H1 (cell line): Measurements from ENCODE around the gene TMED4. TPM values are rescaled to one million over a fixed set of nuclear protein-coding genes. Genes with fewer than 3 reads are reported as not detected.

Experiments
- CTCF ChIA-PET: fragments of 300-600 bp; sonication (Branson Sonifier 250); formaldehyde crosslinking; loops from one replicate; lab custom pipeline; 2021; ENCODE audit not compliant: partially characterized antibody; lab: Charles Lee
- POLR2A ChIA-PET: fragments of 300-600 bp; sonication (Branson Sonifier 250); formaldehyde crosslinking; loops from one replicate; lab custom pipeline; 2021; ENCODE audit warnings: inconsistent platforms; ENCODE audit not compliant: partially characterized antibody; lab: Charles Lee
- DNase-seq, 2 experiments: peaks; one replicate each; pipeline versions ENCODE4 v3.0.0 to v3.0.0-alpha.2; 2010 to 2022; ENCODE audit warnings: low spot score in 2 of 2, low read depth in 1 of 2, mixed read lengths in 1 of 2
- FAIRE-seq: peaks from 2 replicates; lab custom pipeline; 2011; peaks lifted over from hg19 to GRCh38; lab: Jason Lieb, UNC
- H2AFZ ChIP-seq: 2 replicates; pipeline ENCODE4 v1.8.1; 2012; ENCODE audit warnings: low read length, inconsistent platforms
- H2AK5ac ChIP-seq: 2 replicates; pipeline ENCODE4 v1.6.1; 2013; ENCODE audit warnings: low read depth, low read length
- H2BK120ac ChIP-seq: replicated peaks from 2 replicates; pipeline ENCODE3; 2013; ENCODE audit warnings: low read depth, low read length, inconsistent platforms
- H2BK12ac ChIP-seq: 2 replicates; pipeline ENCODE4 v1.6.1; 2013; ENCODE audit warnings: low read depth, low read length
- H2BK15ac ChIP-seq: 2 replicates; pipeline ENCODE4 v1.6.1; 2013; ENCODE audit warnings: low read length
- H2BK20ac ChIP-seq: 2 replicates; pipeline ENCODE4 v1.6.1; 2013; ENCODE audit warnings: low read length
- H2BK5ac ChIP-seq: 2 replicates; pipeline ENCODE4 v1.6.1; 2013; ENCODE audit warnings: low read depth, low read length
- H3K14ac ChIP-seq: 2 replicates; pipeline ENCODE4 v1.6.1; 2013; ENCODE audit warnings: inconsistent platforms; ENCODE audit not compliant: insufficient read length
- H3K18ac ChIP-seq: 2 replicates; pipeline ENCODE4 v1.6.1; 2013; ENCODE audit warnings: low read length; ENCODE audit errors: extremely low read depth
- H3K23ac ChIP-seq: 2 replicates; pipeline ENCODE4 v1.6.1; 2013; ENCODE audit warnings: inconsistent platforms; ENCODE audit not compliant: insufficient read length
- H3K23me2 ChIP-seq: 2 replicates; pipeline ENCODE4 v1.6.1; 2013; ENCODE audit warnings: low read depth, low read length
- H3K27ac ChIP-seq: 2 replicates; pipeline ENCODE4 v1.6.1; 2011; ENCODE audit warnings: low read depth, low read length, inconsistent platforms
- H3K27me3 ChIP-seq, 4 experiments: replicated peaks in 1 of 4; 1 replicate in 1 of 4; 2 replicates in 3 of 4; pipeline versions ENCODE4 v1.6.1 to v1.8.1; 2011 to 2013; ENCODE audit warnings: low read length in 3 of 4, mild to moderate bottlenecking in 3 of 4, inconsistent platforms in 2 of 4, mixed read lengths in 2 of 4, moderate library complexity in 1 of 4; ENCODE audit not compliant: control insufficient read depth in 3 of 4, insufficient read depth in 3 of 4; ENCODE audit errors: extremely low read depth in 1 of 4
- H3K36me3 ChIP-seq, 4 experiments: 2 replicates each; pipeline versions ENCODE4 v1.6.1 to v1.8.1; 2011 to 2013; ENCODE audit warnings: mild to moderate bottlenecking in 4 of 4, low read length in 3 of 4, moderate library complexity in 2 of 4, control low read depth in 1 of 4, inconsistent platforms in 1 of 4; ENCODE audit not compliant: insufficient read depth in 4 of 4, control insufficient read depth in 2 of 4
- H3K4ac ChIP-seq: replicated peaks from 2 replicates; pipeline ENCODE3; 2013; ENCODE audit warnings: low read length, low read depth, mixed read lengths, inconsistent platforms; ENCODE audit not compliant: insufficient read length
- H3K4me1 ChIP-seq, 4 experiments: replicated peaks in 1 of 4; 1 replicate in 1 of 4; 2 replicates in 3 of 4; pipeline versions ENCODE4 v1.6.1 to v1.8.1; 2011 to 2013; ENCODE audit warnings: low read length in 3 of 4, inconsistent platforms in 2 of 4, mixed read lengths in 1 of 4; ENCODE audit not compliant: insufficient read depth in 4 of 4, control insufficient read depth in 3 of 4
- H3K4me2 ChIP-seq, 2 experiments: 2 replicates each; pipeline versions ENCODE4 v1.6.1 to v1.8.1; 2011 to 2013; ENCODE audit warnings: low read depth in 2 of 2, low read length in 2 of 2, control low read depth in 1 of 2, inconsistent platforms in 1 of 2, mild to moderate bottlenecking in 1 of 2; ENCODE audit not compliant: insufficient read depth in 1 of 2
- H3K4me3 ChIP-seq, 4 experiments: fragments of 200-600, 300-600 bp in 1 of 4; sonication (generic), shearing (Covaris generic), sonication (Bioruptor Twin) in 1 of 4; 2 replicates each; pipeline versions ENCODE4 v1.5.1 to v1.8.1; 2011 to 2016; ENCODE audit warnings: low read length in 4 of 4, low read depth in 3 of 4, control low read depth in 2 of 4, inconsistent platforms in 2 of 4, mild to moderate bottlenecking in 2 of 4, mixed read lengths in 1 of 4, moderate library complexity in 1 of 4; ENCODE audit not compliant: insufficient read depth in 2 of 4; ENCODE audit errors: extremely low read depth in 1 of 4
- H3K56ac ChIP-seq: replicated peaks from 2 replicates; pipeline ENCODE3; 2013; ENCODE audit warnings: low read depth, mild to moderate bottlenecking, mixed read lengths, low read length, inconsistent platforms; ENCODE audit not compliant: insufficient read length
- H3K79me1 ChIP-seq: 2 replicates; pipeline ENCODE4 v1.6.1; 2013; ENCODE audit warnings: low read depth, low read length, control low read depth
- H3K79me2 ChIP-seq, 2 experiments: 2 replicates each; pipeline versions ENCODE4 v1.6.1 to v1.8.1; 2012 to 2013; ENCODE audit warnings: low read length in 2 of 2, mild to moderate bottlenecking in 2 of 2, inconsistent platforms in 1 of 2; ENCODE audit not compliant: insufficient read depth in 2 of 2, control insufficient read depth in 1 of 2
- H3K9ac ChIP-seq, 4 experiments: replicated peaks in 1 of 4; 1 replicate in 1 of 4; 2 replicates in 3 of 4; pipeline versions ENCODE4 v1.6.1 to v1.8.1; 2011 to 2013; ENCODE audit warnings: low read depth in 3 of 4, low read length in 3 of 4, control low read depth in 2 of 4, mild to moderate bottlenecking in 2 of 4, moderate library complexity in 2 of 4, inconsistent platforms in 1 of 4; ENCODE audit errors: extremely low read depth in 1 of 4
- H3K9me3 ChIP-seq, 2 experiments: 2 replicates each; pipeline versions ENCODE4 v1.6.1 to v1.8.1; 2012 to 2013; ENCODE audit warnings: mild to moderate bottlenecking in 2 of 2, moderate library complexity in 2 of 2, control low read depth in 1 of 2, inconsistent platforms in 1 of 2, low read depth in 1 of 2, low read length in 1 of 2, mixed read lengths in 1 of 2; ENCODE audit not compliant: insufficient read depth in 2 of 2
- H4K20me1 ChIP-seq, 2 experiments: replicated peaks in 1 of 2; 2 replicates each; pipeline versions ENCODE3 to v1.8.1; 2011 to 2013; ENCODE audit warnings: inconsistent platforms in 2 of 2, low read length in 2 of 2, mild to moderate bottlenecking in 1 of 2; ENCODE audit not compliant: insufficient read depth in 2 of 2, control insufficient read depth in 1 of 2
- H4K5ac ChIP-seq: 2 replicates; pipeline ENCODE4 v1.6.1; 2013; ENCODE audit warnings: low read length, low read depth, mixed read lengths, inconsistent platforms; ENCODE audit not compliant: insufficient read length
- H4K8ac ChIP-seq: 2 replicates; pipeline ENCODE4 v1.8.0; 2013; ENCODE audit warnings: mild to moderate bottlenecking, moderate library complexity, low read length, inconsistent platforms; ENCODE audit not compliant: insufficient read depth; ENCODE audit errors: extremely low read depth
- H4K91ac ChIP-seq: replicated peaks from 2 replicates; pipeline ENCODE3; 2013; ENCODE audit warnings: low read length, mixed read lengths, inconsistent platforms; ENCODE audit not compliant: insufficient read length
- CTCF ChIP-seq, 3 experiments: IDR thresholded peaks; 1 replicate in 2 of 3; 2 replicates in 1 of 3; pipeline versions ENCODE4 v1.5.1 to v1.6.1; 2011; ENCODE audit warnings: low read length in 3 of 3, mild to moderate bottlenecking in 3 of 3, inconsistent platforms in 2 of 3, low read depth in 1 of 3, moderate library complexity in 1 of 3; ENCODE audit not compliant: insufficient read depth in 1 of 3; ENCODE audit errors: control extremely low read depth in 1 of 3
- RBBP5 ChIP-seq: IDR thresholded peaks from 2 replicates; pipeline ENCODE4 v1.7.1; 2012; ENCODE audit warnings: low read depth, mild to moderate bottlenecking, inconsistent platforms, low read length, moderate library complexity, borderline replicate concordance
- RXRA ChIP-seq: IDR thresholded peaks from 2 replicates; pipeline ENCODE4 v1.6.1; 2011; ENCODE audit warnings: low read depth, mild to moderate bottlenecking, low read length, moderate library complexity; ENCODE audit not compliant: insufficient read depth
- SAP30 ChIP-seq: fragments of 300-600 bp; sonication (generic); IDR thresholded peaks from 2 replicates; pipeline ENCODE4 v1.7.1; 2012; ENCODE audit warnings: low read length, moderate library complexity, mild to moderate bottlenecking, inconsistent platforms; ENCODE audit not compliant: insufficient read depth, insufficient replicate concordance
- TBP ChIP-seq: IDR thresholded peaks from 2 replicates; pipeline ENCODE4 v1.6.1; 2011; ENCODE audit warnings: low read depth, low read length, improper control_type of control experiment
- WGBS, 2 experiments: shearing (Covaris generic) in 1 of 2; methylation state at CpG; one replicate each; pipeline versions ENCODE4 v1.1.6 to v1.1.7; 2013 to 2015; ENCODE audit warnings: low lambda C conversion rate in 2 of 2, mixed read lengths in 2 of 2, inconsistent platforms in 1 of 2, low coverage in 1 of 2, missing lambda C conversion rate in 1 of 2; ENCODE audit not compliant: insufficient replicate concordance in 2 of 2, insufficient coverage in 1 of 2, insufficient read length in 1 of 2; ENCODE audit errors: extremely low coverage in 1 of 2, missing lambda C conversion rate in 1 of 2; 5-methylcytosine and 5-hydroxymethylcytosine counted together
- polyA plus RNA-seq, 7 experiments: library from polyadenylated mRNA; depleted of rRNA in 3 of 7; stranded (reverse) in 5 of 7; unstranded in 2 of 7; fragments of >200 nt in 5 of 7; fragments of 200-250 nt in 2 of 7; gene quantifications; 1 replicate in 5 of 7; 2 replicates in 1 of 7; 4 replicates in 1 of 7; pipeline versions ENCODE4 v1.2.1 to v1.2.3, GENCODE V29; 2011 to 2013; ENCODE audit warnings: missing spikeins in 2 of 7, mixed read lengths in 2 of 7
- total RNA-seq: library from RNA; stranded (reverse); fragmentation: NEBNext Ultra II Directional; extraction: Animal tissue kit (Norgen Biotek cat#: 25700); gene quantifications from 2 replicates; pipeline ENCODE4 v1.2.1, GENCODE V29; 2021

The TMED4 gene
- total and polyA plus RNA-seq, 2 of the 8 experiments (the other 6 are each of a cell fraction or from before 2014, with no cell fraction given): 44.9 to 76.7 TPM

DNA sequence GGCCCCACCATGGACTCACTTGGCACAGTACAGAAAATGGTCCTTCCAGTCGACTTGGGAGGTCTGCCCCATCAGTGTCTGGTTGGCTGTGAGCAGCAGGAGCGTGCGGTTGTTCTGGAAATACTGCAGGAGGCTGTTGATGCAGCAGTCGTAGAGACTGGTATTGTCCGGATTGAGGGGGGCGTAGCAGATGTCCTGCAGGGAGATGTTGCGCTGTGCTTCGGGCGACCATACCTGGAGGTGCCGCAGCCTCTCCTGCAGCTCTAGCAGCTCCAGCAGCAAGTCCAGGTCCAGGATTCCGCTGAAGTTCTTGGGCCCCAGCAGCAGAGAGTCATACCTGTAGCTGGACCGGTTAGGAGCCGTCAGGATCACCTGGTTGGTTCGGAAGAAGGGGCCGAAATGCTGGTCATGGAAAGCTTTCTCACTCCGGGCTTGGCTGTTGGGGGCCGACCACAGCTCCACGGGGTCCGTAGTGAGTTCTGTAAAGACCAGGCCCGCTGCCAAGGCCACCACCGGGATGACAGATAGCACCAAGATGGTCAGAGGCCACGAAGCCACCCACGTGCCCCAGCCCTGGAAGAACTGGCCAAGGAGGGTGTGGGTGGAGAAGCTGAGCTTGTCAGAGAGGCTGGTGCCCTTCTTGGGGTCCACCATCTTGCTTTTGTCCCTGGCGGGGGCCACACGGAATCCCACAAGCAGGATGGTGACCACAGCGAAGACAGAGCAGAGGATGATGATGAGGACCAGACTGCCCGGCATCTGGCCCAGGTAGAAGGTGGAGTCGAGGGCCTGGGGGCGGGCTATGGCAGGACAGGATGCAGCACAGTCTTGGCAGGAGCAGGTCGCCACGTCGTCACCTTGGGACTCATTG, 43.0 kb downstream of the TMED4 start:
- Histone ChIP-seq H3K18ac (no peak overlapping the region), H2BK12ac (no peak overlapping the region), H4K5ac (no peak overlapping the region), H3K79me1 (no peaks in the 10 kb centered on the region), H4K20me1 (no peaks in the 10 kb centered on the region), H3K4me1 (no peaks in the 10 kb centered on the region), H3K27ac (no peak overlapping the region), H3K14ac (no peak overlapping the region), H3K9ac (no peak overlapping the region), H3K4me3 (no peak overlapping the region), H4K8ac (no peak overlapping the region), H2AK5ac (no peak overlapping the region), H2BK120ac (no peak overlapping the region), H3K9me3 (no peaks in the 10 kb centered on the region), H3K27me3 (no peaks in the 10 kb centered on the region), H2AFZ (no peak overlapping the region), H3K4me2 (no peak overlapping the region), H2BK15ac (no peak overlapping the region), H3K4ac (no peak overlapping the region), H3K36me3 (no peaks in the 10 kb centered on the region), H3K79me2 (no peaks in the 10 kb centered on the region), H3K23me2 (no peaks in the 10 kb centered on the region), H2BK20ac (no peak overlapping the region), H3K56ac (no peak overlapping the region), H2BK5ac (no peak overlapping the region), H4K91ac (no peak overlapping the region), H3K23ac (no peak overlapping the region)
- 86% methylated on average over 32 of the region's 32 CpGs; no CpG with 5 or more reads in 1 of the 2 experiments for WGBS, 2 experiments
- DNase-seq: no peak
- no peak for FAIRE-seq
- ChIA-PET POLR2A (interaction anchor here (0.6 to 1.4 kb wide), 2 partner anchors 20 to 460 kb away, joined by 3 to 4 read pairs; no protein-coding TSS in a partner anchor), CTCF (interaction anchor here (10.0 kb wide), 1 partner anchor 25 kb away, joined by 98 read pairs; no protein-coding TSS in a partner anchor)
- no peak for TF ChIP-seq TBP
- TF ChIP-seq RBBP5: no peak
- TF ChIP-seq RXRA: no peak
- no peak for TF ChIP-seq CTCF (IDR thresholded peaks at IDR 0.05; ENCODE audit: control extremely low read depth in 1 of 3, insufficient read depth in 1 of 3, low read depth in 1 of 3, low read length in 3 of 3)
- no peak for TF ChIP-seq SAP30
